Endothelial cell of umbilical vein (primary cell): ENCODE results near the gene TSEN2. TPM values are rescaled to one million over a fixed set of nuclear protein-coding genes. Genes with fewer than 3 reads are reported as not detected.
"Not testable (repeated sequence)": the region's sequence is repeated elsewhere in the genome, so short reads cannot be mapped to it uniquely, and the experiment has no call there.

Experiments used
- BruUV-seq: library from RNA; stranded (reverse); fragments of 400-500 nt; replicated peaks from 2 replicates; lab custom pipeline; 2021; lab: Mats Ljungman, UMichigan
- CTCF ChIA-PET: fragments of 300-600, 350-600 bp; sonication (Branson Sonifier 250); formaldehyde crosslinking; loops from one replicate; lab custom pipeline; 2021; ENCODE audit warnings: antibody characterized with exemption, inconsistent platforms; lab: Charles Lee
- POLR2A ChIA-PET: fragments of 300-600, 350-600 bp; sonication (Branson Sonifier 250); formaldehyde crosslinking; loops from one replicate; lab custom pipeline; 2021; ENCODE audit warnings: antibody characterized with exemption, inconsistent platforms; lab: Charles Lee
- DNase-seq: peaks from one replicate; pipeline ENCODE4 v3.0.0-alpha.2; 2011; ENCODE audit warnings: low read depth, low spot score
- FAIRE-seq: peaks from 2 replicates; lab custom pipeline; 2011; peaks lifted over from hg19 to GRCh38; lab: Jason Lieb, UNC
- H2AFZ ChIP-seq: 2 replicates; pipeline ENCODE4 v1.6.0; 2012; ENCODE audit warnings: low read depth, low read length, control low read depth, inconsistent platforms
- H3K27ac ChIP-seq: 2 replicates; pipeline ENCODE4 v1.5.1; 2011; ENCODE audit warnings: low read depth, mild to moderate bottlenecking, control low read depth, low read length, moderate library complexity; ENCODE audit not compliant: insufficient read depth
- H3K27me3 ChIP-seq, 2 experiments: 2 replicates each; pipeline versions ENCODE4 v1.6.0 to v1.6.1; 2011; ENCODE audit warnings: low read length in 2 of 2, mixed read lengths in 1 of 2; ENCODE audit not compliant: control insufficient read depth in 2 of 2, insufficient read depth in 2 of 2
- H3K36me3 ChIP-seq, 2 experiments: 2 replicates in 1 of 2; 3 replicates in 1 of 2; pipeline ENCODE4 v1.5.1; 2011; ENCODE audit warnings: low read length in 2 of 2, mild to moderate bottlenecking in 1 of 2, moderate library complexity in 1 of 2; ENCODE audit not compliant: control insufficient read depth in 2 of 2, insufficient read depth in 2 of 2; ENCODE audit errors: extremely low read depth in 1 of 2
- H3K4me1 ChIP-seq: 3 replicates; pipeline ENCODE4 v1.5.1; 2011; ENCODE audit warnings: mild to moderate bottlenecking, low read length; ENCODE audit not compliant: control insufficient read depth, insufficient read depth; ENCODE audit errors: extremely low read depth
- H3K4me2 ChIP-seq: 2 replicates; pipeline ENCODE4 v1.6.1; 2011; ENCODE audit warnings: low read length, control low read depth, mixed read lengths; ENCODE audit not compliant: insufficient read depth
- H3K4me3 ChIP-seq, 3 experiments: fragments of 200-600 bp in 1 of 3; sonication (generic), shearing (Covaris generic) in 1 of 3; replicated peaks in 1 of 3; 2 replicates each; pipeline ENCODE4 v1.5.1; 2011 to 2016; ENCODE audit warnings: control low read depth in 3 of 3, low read length in 3 of 3, mild to moderate bottlenecking in 2 of 3, inconsistent platforms in 1 of 3, low read depth in 1 of 3, moderate library complexity in 1 of 3; ENCODE audit not compliant: insufficient read depth in 1 of 3
- H3K79me2 ChIP-seq: 2 replicates; pipeline ENCODE4 v1.6.0; 2012; ENCODE audit warnings: low read length, inconsistent platforms; ENCODE audit not compliant: control insufficient read depth, insufficient read depth
- H3K9ac ChIP-seq: replicated peaks from 2 replicates; pipeline ENCODE3; 2011; ENCODE audit warnings: low read length, control low read depth; ENCODE audit not compliant: insufficient read depth; ENCODE audit errors: extremely low read depth
- H3K9me1 ChIP-seq: replicated peaks from 3 replicates; pipeline ENCODE4 v1.6.0; 2011; ENCODE audit warnings: mild to moderate bottlenecking, low read length; ENCODE audit not compliant: control insufficient read depth, insufficient read depth; ENCODE audit errors: extremely low read depth
- H3K9me3 ChIP-seq: replicated peaks from 2 replicates; pipeline ENCODE4 v1.5.1; 2012; ENCODE audit warnings: low read length, inconsistent platforms; ENCODE audit not compliant: control insufficient read depth, insufficient read depth
- H4K20me1 ChIP-seq: replicated peaks from 2 replicates; pipeline ENCODE3; 2011; ENCODE audit warnings: mild to moderate bottlenecking, low read length; ENCODE audit not compliant: control insufficient read depth, insufficient read depth; ENCODE audit errors: extremely low read depth
- EZH2 ChIP-seq: IDR thresholded peaks from 2 replicates; pipeline ENCODE4 v1.6.1; 2012; ENCODE audit warnings: borderline replicate concordance, low read depth, mild to moderate bottlenecking, moderate library complexity, low read length, inconsistent platforms; ENCODE audit not compliant: severe bottlenecking
- FOS ChIP-seq: IDR thresholded peaks from 2 replicates; pipeline ENCODE4 v1.6.1; 2011; ENCODE audit warnings: mild to moderate bottlenecking, low read length, moderate library complexity, borderline replicate concordance; ENCODE audit not compliant: insufficient read depth
- GATA2 ChIP-seq: IDR thresholded peaks from 2 replicates; pipeline ENCODE4 v1.7.0; 2011; ENCODE audit warnings: low read depth, mild to moderate bottlenecking, moderate library complexity, mixed read lengths, low read length; ENCODE audit not compliant: insufficient read length, insufficient read depth
- JUN ChIP-seq: IDR thresholded peaks from 2 replicates; pipeline ENCODE4 v1.6.1; 2011; ENCODE audit warnings: borderline replicate concordance, low read depth; ENCODE audit not compliant: insufficient read length, insufficient read depth
- MYC ChIP-seq: IDR thresholded peaks from one replicate; pipeline ENCODE4 v1.6.1; 2011; ENCODE audit warnings: mild to moderate bottlenecking, low read depth, low read length
- POLR2A ChIP-seq: IDR thresholded peaks from 2 replicates; pipeline ENCODE4 v1.6.1; 2012; ENCODE audit warnings: low read depth, mild to moderate bottlenecking, control low read depth, low read length
- POLR2AphosphoS5 ChIP-seq: IDR thresholded peaks from 2 replicates; pipeline ENCODE4 v1.6.1; 2012; ENCODE audit warnings: low read depth, mild to moderate bottlenecking, control low read depth, low read length, moderate library complexity; ENCODE audit not compliant: insufficient read depth
- dilution Hi-C: fragments of 300-500 bp; cut with MboI; formaldehyde crosslinking; loops from one replicate; pipeline ENCODE4 v1.15.0; 2019; ENCODE audit warnings: low sequenced_read_pairs; ENCODE audit not compliant: extremely low pct_ligation_motif_present
- intact Hi-C: fragments of 100-400 bp; cut with micrococcal nuclease; formaldehyde crosslinking; loops from one replicate; pipeline ENCODE4 v1.10.0; 2022
- polyA plus RNA-seq, 4 experiments: library from polyadenylated mRNA; depleted of rRNA in 3 of 4; stranded (reverse) in 3 of 4; unstranded in 1 of 4; fragments of >200 nt; gene quantifications; 2 replicates each; pipeline versions ENCODE4 v1.2.1 to v1.2.3, GENCODE V29; 2011 to 2012; ENCODE audit warnings: missing spikeins in 1 of 4
- total RNA-seq: library from RNA; stranded (reverse); gene quantifications from 2 replicates; pipeline ENCODE4 v1.2.3, GENCODE V29; 2021
- TF ChIP-seq, protein P1 (sequence below): IDR thresholded peaks from 2 replicates; pipeline ENCODE4 v1.6.1; 2011; ENCODE audit not compliant: insufficient read depth, insufficient read length
- TF ChIP-seq, protein P2 (sequence below), 2 donors: IDR thresholded peaks; 1 replicate in 1 of 2; 2 replicates in 1 of 2; pipeline ENCODE4 v1.5.1; 2011; ENCODE audit warnings: low read length in 2 of 2, mild to moderate bottlenecking in 2 of 2, moderate library complexity in 2 of 2, control low read depth in 1 of 2, inconsistent platforms in 1 of 2, low read depth in 1 of 2; ENCODE audit not compliant: insufficient read depth in 1 of 2; ENCODE audit errors: extremely low read depth in 1 of 2

The TSEN2 gene
- total and polyA plus RNA-seq, 2 donors (not counting 3 experiments of a cell fraction or from before 2014, with no cell fraction given): 8.3 to 12.1 TPM

DNA sequence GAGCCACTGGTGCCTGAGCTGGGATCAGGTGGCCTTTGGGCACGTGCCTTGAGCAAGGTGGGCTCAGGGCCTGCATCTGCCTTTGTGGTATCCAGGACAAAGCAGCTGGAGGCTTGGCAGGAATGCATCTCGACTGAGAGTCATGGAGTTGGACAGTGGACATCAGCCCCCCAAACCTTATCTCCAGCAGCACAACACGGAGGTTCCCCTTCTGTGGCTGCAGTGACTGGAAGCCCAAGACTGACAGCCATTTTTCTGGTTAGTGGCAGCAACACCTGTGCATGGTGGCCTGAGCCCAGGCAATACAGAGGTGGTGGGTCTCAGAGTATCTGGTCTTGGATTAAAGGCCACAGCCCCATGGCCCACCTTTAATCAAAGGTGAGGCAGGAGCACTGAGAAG, 27.8 kb upstream of the TSEN2 start:
- no peaks in the 10 kb centered on the region for H3K79me2 ChIP-seq
- no peak overlapping the region for H3K27ac ChIP-seq
- no peak overlapping the region for H2AFZ ChIP-seq
- no TSS peak for BruUV-seq
- no peak overlapping the region for H3K4me2 ChIP-seq
- H3K9me3 ChIP-seq: no peaks in the 10 kb centered on the region
- TF ChIP-seq FOS (no peak), POLR2AphosphoS5 (no peak), JUN (no peak), GATA2 (no peak), EZH2 (no peak), POLR2A (no peak), MYC (no peak)
- TF ChIP-seq, protein P1, sequence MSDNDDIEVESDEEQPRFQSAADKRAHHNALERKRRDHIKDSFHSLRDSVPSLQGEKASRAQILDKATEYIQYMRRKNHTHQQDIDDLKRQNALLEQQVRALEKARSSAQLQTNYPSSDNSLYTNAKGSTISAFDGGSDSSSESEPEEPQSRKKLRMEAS: no peak
- TF ChIP-seq, protein P2, sequence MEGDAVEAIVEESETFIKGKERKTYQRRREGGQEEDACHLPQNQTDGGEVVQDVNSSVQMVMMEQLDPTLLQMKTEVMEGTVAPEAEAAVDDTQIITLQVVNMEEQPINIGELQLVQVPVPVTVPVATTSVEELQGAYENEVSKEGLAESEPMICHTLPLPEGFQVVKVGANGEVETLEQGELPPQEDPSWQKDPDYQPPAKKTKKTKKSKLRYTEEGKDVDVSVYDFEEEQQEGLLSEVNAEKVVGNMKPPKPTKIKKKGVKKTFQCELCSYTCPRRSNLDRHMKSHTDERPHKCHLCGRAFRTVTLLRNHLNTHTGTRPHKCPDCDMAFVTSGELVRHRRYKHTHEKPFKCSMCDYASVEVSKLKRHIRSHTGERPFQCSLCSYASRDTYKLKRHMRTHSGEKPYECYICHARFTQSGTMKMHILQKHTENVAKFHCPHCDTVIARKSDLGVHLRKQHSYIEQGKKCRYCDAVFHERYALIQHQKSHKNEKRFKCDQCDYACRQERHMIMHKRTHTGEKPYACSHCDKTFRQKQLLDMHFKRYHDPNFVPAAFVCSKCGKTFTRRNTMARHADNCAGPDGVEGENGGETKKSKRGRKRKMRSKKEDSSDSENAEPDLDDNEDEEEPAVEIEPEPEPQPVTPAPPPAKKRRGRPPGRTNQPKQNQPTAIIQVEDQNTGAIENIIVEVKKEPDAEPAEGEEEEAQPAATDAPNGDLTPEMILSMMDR (IDR thresholded peaks at IDR 0.05; ENCODE audit: extremely low read depth in 1 of 2, insufficient read depth in 1 of 2, low read depth in 1 of 2, low read length in 2 of 2): no peak
- dilution Hi-C loops (no loop called here), intact Hi-C loops (no loop called here)
- H3K9ac ChIP-seq: no peak overlapping the region
- H3K4me3 ChIP-seq: no peak overlapping the region
- H3K36me3 ChIP-seq: no peaks in the 10 kb centered on the region
- ChIA-PET CTCF (no interaction called here), POLR2A (no interaction called here)
- DNase-seq (no peak), FAIRE-seq (no peak)
- no peaks in the 10 kb centered on the region for H4K20me1 ChIP-seq
- peaks cover 2% of the 10 kb centered on the region for H3K4me1 ChIP-seq
- no peaks in the 10 kb centered on the region for H3K9me1 ChIP-seq
- no peaks in the 10 kb centered on the region for H3K27me3 ChIP-seq

DNA sequence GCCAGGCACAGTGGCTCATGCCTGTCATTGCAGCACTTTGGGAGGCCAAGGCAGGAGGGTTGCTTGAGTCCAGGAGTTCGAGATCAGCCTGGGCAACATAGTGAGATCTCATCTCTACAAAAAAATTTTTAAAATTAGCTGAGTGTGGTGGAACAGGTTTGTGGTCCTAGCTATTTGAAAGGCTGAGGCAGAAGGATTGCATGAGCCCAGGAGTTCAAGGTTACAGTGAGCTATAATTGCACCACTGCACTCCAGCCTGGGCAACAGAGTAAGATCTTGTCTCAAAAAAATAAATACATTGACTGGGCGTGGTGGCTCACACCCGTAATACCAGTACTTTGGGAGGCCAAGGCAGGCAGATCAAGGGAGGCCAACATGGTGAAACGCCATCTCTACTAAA, 26.9 kb upstream of the TSEN2 start:
- H3K4me3 ChIP-seq, POLR2A ChIA-PET, H3K9me3 ChIP-seq, FAIRE-seq, H3K27ac ChIP-seq, H3K4me2 ChIP-seq, H3K9me1 ChIP-seq, H3K27me3 ChIP-seq, dilution Hi-C loops, H3K36me3 ChIP-seq, intact Hi-C loops, H4K20me1 ChIP-seq, BruUV-seq, H3K79me2 ChIP-seq, H3K4me1 ChIP-seq, DNase-seq, H2AFZ ChIP-seq, H3K9ac ChIP-seq: not testable (repeated sequence)
- CTCF ChIA-PET: interaction anchor here (1.2 to 1.4 kb wide), 2 partner anchors 19 to 22 kb away, joined by 3 to 4 read pairs; no protein-coding TSS in a partner anchor
